ENCODE measurements around the gene NPIPB8. TPM values are rescaled to one million over a fixed set of nuclear protein-coding genes. Genes with fewer than 3 reads are reported as not detected.
"Not testable (repeated sequence)": the region's sequence is repeated elsewhere in the genome, so short reads cannot be mapped to it uniquely, and the experiment has no call there.

Gene NPIPB8
- polyA plus RNA-seq, 2 donors: 0.06 TPM; not detected in 1

- no peaks in the 10 kb centered on the region for H3K36me3 ChIP-seq (ENCODE audit: control insufficient read depth in 2 of 2, insufficient read depth in 2 of 2, low read length in 1 of 2)
- no peaks in the 10 kb centered on the region for H3K9me3 ChIP-seq (ENCODE audit: control insufficient read depth in 2 of 2, insufficient read depth in 1 of 2, low read depth in 1 of 2, low read length in 1 of 2)
- no peak overlapping the region for H3K27ac ChIP-seq (ENCODE audit: low read depth in 2 of 2, low read length in 1 of 2)
- H3K27me3 ChIP-seq (ENCODE audit: control insufficient read depth in 1 of 2, insufficient read depth in 2 of 2, low read length in 2 of 2): no peaks in the 10 kb centered on the region
- WGBS, 2 donors: 1 to 5% methylated on average over 61 to 68 of the region's 68 CpGs
- peak overlapping the region; percentile 51 to 65 for H3K4me3 ChIP-seq (ENCODE audit: low read depth in 1 of 2, low read length in 2 of 2)
- H3K4me1 ChIP-seq (ENCODE audit: control insufficient read depth in 2 of 2, insufficient read depth in 2 of 2, low read length in 1 of 2): peaks cover 0 to 4% of the 10 kb centered on the region in 2 donors
These were observed 14.6 kb upstream of the NPIPB8 start for GRCh38 chr16:28623172-28623711.

GRCh38 chr16:28630905-28631304 is 7.0 kb upstream of the NPIPB8 start:
- WGBS, 2 donors: 76 to 78% methylated on average over 4 of the region's 5 CpGs
- H3K4me1 ChIP-seq (ENCODE audit: control insufficient read depth in 2 of 2, insufficient read depth in 2 of 2, low read length in 1 of 2): not testable (repeated sequence)

GRCh38 chr16:28636093-28636823 is 1.6 kb upstream of the NPIPB8 start:
- H3K27me3 ChIP-seq (ENCODE audit: control insufficient read depth in 1 of 2, insufficient read depth in 2 of 2, low read length in 2 of 2); H3K36me3 ChIP-seq (ENCODE audit: control insufficient read depth in 2 of 2, insufficient read depth in 2 of 2, low read length in 1 of 2); H3K27ac ChIP-seq (ENCODE audit: low read depth in 2 of 2, low read length in 1 of 2); H3K9me3 ChIP-seq (ENCODE audit: control insufficient read depth in 2 of 2, insufficient read depth in 1 of 2, low read depth in 1 of 2, low read length in 1 of 2); H3K4me3 ChIP-seq (ENCODE audit: low read depth in 1 of 2, low read length in 2 of 2); H3K4me1 ChIP-seq (ENCODE audit: control insufficient read depth in 2 of 2, insufficient read depth in 2 of 2, low read length in 1 of 2): not testable (repeated sequence)
- WGBS, 2 donors: 25 to 44% methylated on average over 5 of the region's 5 CpGs

More at GRCh38 chr16:28630905-28631304, 7.0 kb upstream of the NPIPB8 start:
- not testable (repeated sequence) for H3K9me3 ChIP-seq (ENCODE audit: control insufficient read depth in 2 of 2, insufficient read depth in 1 of 2, low read depth in 1 of 2, low read length in 1 of 2); H3K27me3 ChIP-seq (ENCODE audit: control insufficient read depth in 1 of 2, insufficient read depth in 2 of 2, low read length in 2 of 2); H3K27ac ChIP-seq (ENCODE audit: low read depth in 2 of 2, low read length in 1 of 2); H3K4me3 ChIP-seq (ENCODE audit: low read depth in 1 of 2, low read length in 2 of 2); H3K36me3 ChIP-seq (ENCODE audit: control insufficient read depth in 2 of 2, insufficient read depth in 2 of 2, low read length in 1 of 2)

GRCh38 chr16:28638359-28638758 is 494 bp downstream of the NPIPB8 start:
- 43 to 45% methylated on average over 4 of the region's 5 CpGs for WGBS, 2 donors
- not testable (repeated sequence) for H3K4me3 ChIP-seq (ENCODE audit: low read depth in 1 of 2, low read length in 2 of 2); H3K27me3 ChIP-seq (ENCODE audit: control insufficient read depth in 1 of 2, insufficient read depth in 2 of 2, low read length in 2 of 2)

DNA sequence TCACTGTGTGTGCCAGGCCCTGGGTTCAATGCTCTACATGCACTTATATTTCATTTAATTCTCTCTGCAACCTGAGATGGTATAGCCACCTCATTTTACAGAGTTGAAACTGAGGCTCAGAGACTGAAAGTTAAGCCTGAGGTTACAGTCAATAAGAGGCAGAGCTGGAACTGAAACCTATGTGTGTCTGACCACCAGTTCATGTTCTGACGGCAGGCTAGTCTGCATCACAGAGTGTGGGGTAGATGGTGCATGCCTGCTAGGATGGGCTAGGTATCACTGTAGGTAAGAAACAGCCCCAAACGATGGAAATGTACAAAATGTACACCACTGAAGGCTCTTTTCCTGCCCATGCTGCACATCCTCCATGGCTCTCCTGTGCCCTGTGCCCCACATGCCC is 2.1 kb downstream of the NPIPB8 start:
- not testable (repeated sequence) for H3K9me3 ChIP-seq (ENCODE audit: control insufficient read depth in 2 of 2, insufficient read depth in 1 of 2, low read depth in 1 of 2, low read length in 1 of 2); H3K4me3 ChIP-seq (ENCODE audit: low read depth in 1 of 2, low read length in 2 of 2); H3K27me3 ChIP-seq (ENCODE audit: control insufficient read depth in 1 of 2, insufficient read depth in 2 of 2, low read length in 2 of 2); H3K36me3 ChIP-seq (ENCODE audit: control insufficient read depth in 2 of 2, insufficient read depth in 2 of 2, low read length in 1 of 2); H3K4me1 ChIP-seq (ENCODE audit: control insufficient read depth in 2 of 2, insufficient read depth in 2 of 2, low read length in 1 of 2); H3K27ac ChIP-seq (ENCODE audit: low read depth in 2 of 2, low read length in 1 of 2)
- 58 to 71% methylated on average over 2 of the region's 2 CpGs for WGBS, 2 donors

More at GRCh38 chr16:28638359-28638758, 494 bp downstream of the NPIPB8 start:
- H3K27ac ChIP-seq (ENCODE audit: low read depth in 2 of 2, low read length in 1 of 2); H3K4me1 ChIP-seq (ENCODE audit: control insufficient read depth in 2 of 2, insufficient read depth in 2 of 2, low read length in 1 of 2); H3K9me3 ChIP-seq (ENCODE audit: control insufficient read depth in 2 of 2, insufficient read depth in 1 of 2, low read depth in 1 of 2, low read length in 1 of 2); H3K36me3 ChIP-seq (ENCODE audit: control insufficient read depth in 2 of 2, insufficient read depth in 2 of 2, low read length in 1 of 2): not testable (repeated sequence)

DNA sequence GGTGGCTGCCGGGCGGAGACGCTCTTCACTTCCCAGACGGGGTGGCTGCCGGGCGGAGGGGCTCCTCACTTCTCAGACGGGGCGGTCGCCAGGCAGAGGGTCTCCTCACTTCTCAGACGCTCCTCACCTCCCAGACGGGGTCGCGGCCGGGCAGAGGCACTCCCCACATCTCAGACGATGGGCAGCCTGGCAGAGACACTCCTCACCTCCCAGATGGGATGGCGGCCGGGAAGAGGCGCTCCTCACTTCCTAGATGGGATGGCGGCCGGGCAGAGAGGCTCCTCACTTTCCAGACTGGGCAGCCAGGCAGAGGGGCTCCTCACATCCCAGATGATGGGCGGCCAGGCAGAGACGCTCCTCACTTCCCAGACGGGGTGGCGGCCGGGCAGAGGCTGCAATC is 28.4 kb downstream of the NPIPB8 start:
- not testable (repeated sequence) for H3K4me3 ChIP-seq (ENCODE audit: low read depth in 1 of 2, low read length in 2 of 2); H3K4me1 ChIP-seq (ENCODE audit: control insufficient read depth in 2 of 2, insufficient read depth in 2 of 2, low read length in 1 of 2); H3K9me3 ChIP-seq (ENCODE audit: control insufficient read depth in 2 of 2, insufficient read depth in 1 of 2, low read depth in 1 of 2, low read length in 1 of 2); H3K27me3 ChIP-seq (ENCODE audit: control insufficient read depth in 1 of 2, insufficient read depth in 2 of 2, low read length in 2 of 2); H3K27ac ChIP-seq (ENCODE audit: low read depth in 2 of 2, low read length in 1 of 2); H3K36me3 ChIP-seq (ENCODE audit: control insufficient read depth in 2 of 2, insufficient read depth in 2 of 2, low read length in 1 of 2)
- 91% methylated on average over 9 to 17 of the region's 25 CpGs for WGBS, 2 donors

GRCh38 chr16:28667480-28667879 is 29.6 kb downstream of the NPIPB8 start:
- not testable (repeated sequence) for H3K36me3 ChIP-seq (ENCODE audit: control insufficient read depth in 2 of 2, insufficient read depth in 2 of 2, low read length in 1 of 2); H3K27ac ChIP-seq (ENCODE audit: low read depth in 2 of 2, low read length in 1 of 2); H3K4me1 ChIP-seq (ENCODE audit: control insufficient read depth in 2 of 2, insufficient read depth in 2 of 2, low read length in 1 of 2); H3K27me3 ChIP-seq (ENCODE audit: control insufficient read depth in 1 of 2, insufficient read depth in 2 of 2, low read length in 2 of 2); H3K9me3 ChIP-seq (ENCODE audit: control insufficient read depth in 2 of 2, insufficient read depth in 1 of 2, low read depth in 1 of 2, low read length in 1 of 2); H3K4me3 ChIP-seq (ENCODE audit: low read depth in 1 of 2, low read length in 2 of 2)
- WGBS, 2 donors: no CpG with 5 or more reads among the region's 7 CpGs

DNA sequence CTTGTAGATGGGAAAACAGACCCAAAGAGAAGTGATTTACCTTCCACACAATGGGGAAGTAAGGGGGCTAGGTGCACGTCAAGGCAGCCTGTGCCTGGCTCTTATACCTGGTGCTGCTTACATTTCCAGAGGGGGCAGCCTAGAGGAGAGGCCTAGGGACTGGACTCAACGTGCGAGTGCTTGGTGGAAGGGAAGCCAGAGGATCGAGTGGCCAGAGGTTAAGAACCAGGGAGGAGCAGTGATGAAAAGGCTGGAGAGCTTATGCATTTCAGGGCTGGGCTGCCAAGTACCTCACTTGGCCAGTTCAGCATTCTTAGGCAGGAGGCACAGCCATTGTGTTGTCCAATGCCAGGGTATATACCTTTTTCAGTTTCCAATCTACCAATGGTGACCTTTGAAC is 30.3 kb downstream of the NPIPB8 start:
- WGBS, 2 donors: no CpG with 5 or more reads among the region's 4 CpGs
- H3K9me3 ChIP-seq (ENCODE audit: control insufficient read depth in 2 of 2, insufficient read depth in 1 of 2, low read depth in 1 of 2, low read length in 1 of 2); H3K27ac ChIP-seq (ENCODE audit: low read depth in 2 of 2, low read length in 1 of 2); H3K36me3 ChIP-seq (ENCODE audit: control insufficient read depth in 2 of 2, insufficient read depth in 2 of 2, low read length in 1 of 2); H3K4me3 ChIP-seq (ENCODE audit: low read depth in 1 of 2, low read length in 2 of 2); H3K27me3 ChIP-seq (ENCODE audit: control insufficient read depth in 1 of 2, insufficient read depth in 2 of 2, low read length in 2 of 2); H3K4me1 ChIP-seq (ENCODE audit: control insufficient read depth in 2 of 2, insufficient read depth in 2 of 2, low read length in 1 of 2): not testable (repeated sequence)

GRCh38 chr16:28688327-28688952 is 50.6 kb downstream of the NPIPB8 start:
- not testable (repeated sequence) for H3K27ac ChIP-seq (ENCODE audit: low read depth in 2 of 2, low read length in 1 of 2); H3K36me3 ChIP-seq (ENCODE audit: control insufficient read depth in 2 of 2, insufficient read depth in 2 of 2, low read length in 1 of 2); H3K4me1 ChIP-seq (ENCODE audit: control insufficient read depth in 2 of 2, insufficient read depth in 2 of 2, low read length in 1 of 2); H3K4me3 ChIP-seq (ENCODE audit: low read depth in 1 of 2, low read length in 2 of 2); H3K27me3 ChIP-seq (ENCODE audit: control insufficient read depth in 1 of 2, insufficient read depth in 2 of 2, low read length in 2 of 2); H3K9me3 ChIP-seq (ENCODE audit: control insufficient read depth in 2 of 2, insufficient read depth in 1 of 2, low read depth in 1 of 2, low read length in 1 of 2)
- WGBS, 2 donors: 56 to 93% methylated on average over 1 of the region's 10 CpGs

GRCh38 chr16:28689425-28689824 is 51.6 kb downstream of the NPIPB8 start:
- not testable (repeated sequence) for H3K9me3 ChIP-seq (ENCODE audit: control insufficient read depth in 2 of 2, insufficient read depth in 1 of 2, low read depth in 1 of 2, low read length in 1 of 2); H3K27me3 ChIP-seq (ENCODE audit: control insufficient read depth in 1 of 2, insufficient read depth in 2 of 2, low read length in 2 of 2); H3K27ac ChIP-seq (ENCODE audit: low read depth in 2 of 2, low read length in 1 of 2); H3K4me1 ChIP-seq (ENCODE audit: control insufficient read depth in 2 of 2, insufficient read depth in 2 of 2, low read length in 1 of 2); H3K4me3 ChIP-seq (ENCODE audit: low read depth in 1 of 2, low read length in 2 of 2); H3K36me3 ChIP-seq (ENCODE audit: control insufficient read depth in 2 of 2, insufficient read depth in 2 of 2, low read length in 1 of 2)
- 72 to 80% methylated on average over 3 of the region's 13 CpGs for WGBS, 2 donors

Measured in esophagus (tissue), 2 donors.